Hepatocyte (in vitro differentiated cells): ENCODE data around the gene CACNA1C.

ENCODE experiments used
- EZH2 ChIP-seq: fragments of 200-600 bp; sonication (generic); IDR thresholded peaks from 2 replicates; pipeline ENCODE4 v1.6.1; 2016; ENCODE audit warnings: antibody characterized with exemption, mild to moderate bottlenecking, borderline replicate concordance
- EZH2phosphoT487 ChIP-seq: fragments of 200-600 bp; sonication (generic); IDR thresholded peaks from one replicate; pipeline ENCODE4 v1.6.1; 2018; ENCODE audit warnings: antibody characterized with exemption, mild to moderate bottlenecking, low read depth, moderate library complexity; ENCODE audit not compliant: unreplicated experiment, severe bottlenecking
- TF ChIP-seq, protein P1 (sequence below): fragments of 200-600 bp; sonication (generic); IDR thresholded peaks from 2 replicates; pipeline ENCODE4 v1.5.1; 2016; ENCODE audit warnings: antibody characterized with exemption, mild to moderate bottlenecking; ENCODE audit not compliant: poor library complexity

DNA sequence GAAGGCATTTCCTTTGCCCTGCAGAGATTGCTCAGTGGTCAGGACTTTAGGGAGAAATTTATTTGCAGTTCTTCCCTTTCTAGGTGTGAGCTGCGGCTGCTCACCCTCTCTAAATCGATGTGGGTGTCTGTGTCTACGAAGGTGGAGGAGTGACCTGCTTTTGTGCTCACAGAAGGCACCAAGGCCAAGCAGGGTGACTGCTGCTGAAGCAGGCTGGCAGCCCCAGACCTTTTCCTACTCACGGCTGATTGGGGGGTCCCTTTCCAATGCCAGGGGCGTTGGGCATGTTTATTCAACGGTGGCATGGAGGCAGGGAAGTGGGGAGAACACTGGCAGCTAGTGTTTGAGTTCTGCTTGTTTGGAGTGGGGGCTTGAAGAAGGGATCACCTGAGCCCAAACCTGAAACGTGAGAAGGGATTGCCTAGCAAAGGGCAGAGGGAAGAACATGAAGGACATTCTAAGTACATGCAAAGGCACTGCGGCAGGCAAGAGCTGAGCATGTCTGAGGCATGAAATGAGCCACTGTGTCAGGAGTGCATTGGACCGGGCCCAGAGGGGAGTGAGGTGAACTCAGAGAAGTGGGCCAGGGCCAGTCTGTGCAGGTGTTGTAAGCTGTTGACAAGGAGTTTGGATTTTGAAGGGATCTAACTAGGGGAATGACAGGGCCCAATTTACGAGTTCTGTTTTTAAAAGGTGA lies 56.3 kb downstream of the CACNA1C start:
- TF ChIP-seq, protein P1, sequence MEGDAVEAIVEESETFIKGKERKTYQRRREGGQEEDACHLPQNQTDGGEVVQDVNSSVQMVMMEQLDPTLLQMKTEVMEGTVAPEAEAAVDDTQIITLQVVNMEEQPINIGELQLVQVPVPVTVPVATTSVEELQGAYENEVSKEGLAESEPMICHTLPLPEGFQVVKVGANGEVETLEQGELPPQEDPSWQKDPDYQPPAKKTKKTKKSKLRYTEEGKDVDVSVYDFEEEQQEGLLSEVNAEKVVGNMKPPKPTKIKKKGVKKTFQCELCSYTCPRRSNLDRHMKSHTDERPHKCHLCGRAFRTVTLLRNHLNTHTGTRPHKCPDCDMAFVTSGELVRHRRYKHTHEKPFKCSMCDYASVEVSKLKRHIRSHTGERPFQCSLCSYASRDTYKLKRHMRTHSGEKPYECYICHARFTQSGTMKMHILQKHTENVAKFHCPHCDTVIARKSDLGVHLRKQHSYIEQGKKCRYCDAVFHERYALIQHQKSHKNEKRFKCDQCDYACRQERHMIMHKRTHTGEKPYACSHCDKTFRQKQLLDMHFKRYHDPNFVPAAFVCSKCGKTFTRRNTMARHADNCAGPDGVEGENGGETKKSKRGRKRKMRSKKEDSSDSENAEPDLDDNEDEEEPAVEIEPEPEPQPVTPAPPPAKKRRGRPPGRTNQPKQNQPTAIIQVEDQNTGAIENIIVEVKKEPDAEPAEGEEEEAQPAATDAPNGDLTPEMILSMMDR: no peak
- TF ChIP-seq EZH2 (no peak), EZH2phosphoT487 (no peak)
